MV-4-11 (cell line): Measurements from ENCODE around the gene LEMD1.

Experiments
- DNase-seq: peaks from one replicate; lab custom pipeline; 2025; lab: John Stamatoyannopoulos, UW

Gene LEMD1

GRCh38 chr1:205354259-205355074 is 67.4 kb downstream of the LEMD1 start:
- DNase-seq, result peak; percentile 47

DNA sequence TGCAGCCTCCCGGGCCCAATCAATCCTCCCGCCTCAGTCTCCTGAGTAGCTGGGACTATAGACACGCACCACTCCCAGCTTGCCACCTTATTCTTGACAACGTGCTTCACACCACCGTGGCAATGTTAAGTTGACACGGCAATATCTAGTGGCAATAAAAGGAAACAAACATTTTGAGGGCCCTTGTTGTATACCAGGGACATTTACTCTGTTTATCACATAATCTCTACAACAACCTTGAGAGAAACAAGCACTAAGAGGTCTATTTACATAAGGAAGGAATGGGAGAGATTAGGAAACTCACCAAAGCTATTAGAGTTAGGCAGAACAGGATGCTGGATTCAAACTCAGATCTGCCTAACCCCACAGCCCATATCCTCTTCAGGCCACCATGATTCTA is 68.2 kb downstream of the LEMD1 start:
- DNase-seq, result no peak

DNA sequence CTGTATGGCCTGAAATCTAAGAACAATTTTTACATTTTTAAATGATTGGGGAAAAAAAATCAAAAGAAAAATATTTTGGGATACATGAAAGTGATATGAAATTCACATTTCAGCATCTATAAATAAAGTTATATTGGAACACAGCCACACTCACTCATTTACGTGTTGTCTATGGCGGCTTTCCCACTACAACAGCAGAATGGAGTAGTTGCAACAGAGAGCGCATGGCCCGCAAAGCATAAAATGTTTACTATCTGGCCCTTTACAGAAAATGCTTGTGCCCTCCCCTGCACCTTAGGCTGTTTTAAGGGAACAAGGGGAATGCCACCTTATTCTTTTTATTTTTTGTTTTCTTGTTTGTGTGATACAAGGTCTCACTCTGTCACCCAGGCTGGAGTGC is 68.7 kb downstream of the LEMD1 start:
- no peak for DNase-seq

DNA sequence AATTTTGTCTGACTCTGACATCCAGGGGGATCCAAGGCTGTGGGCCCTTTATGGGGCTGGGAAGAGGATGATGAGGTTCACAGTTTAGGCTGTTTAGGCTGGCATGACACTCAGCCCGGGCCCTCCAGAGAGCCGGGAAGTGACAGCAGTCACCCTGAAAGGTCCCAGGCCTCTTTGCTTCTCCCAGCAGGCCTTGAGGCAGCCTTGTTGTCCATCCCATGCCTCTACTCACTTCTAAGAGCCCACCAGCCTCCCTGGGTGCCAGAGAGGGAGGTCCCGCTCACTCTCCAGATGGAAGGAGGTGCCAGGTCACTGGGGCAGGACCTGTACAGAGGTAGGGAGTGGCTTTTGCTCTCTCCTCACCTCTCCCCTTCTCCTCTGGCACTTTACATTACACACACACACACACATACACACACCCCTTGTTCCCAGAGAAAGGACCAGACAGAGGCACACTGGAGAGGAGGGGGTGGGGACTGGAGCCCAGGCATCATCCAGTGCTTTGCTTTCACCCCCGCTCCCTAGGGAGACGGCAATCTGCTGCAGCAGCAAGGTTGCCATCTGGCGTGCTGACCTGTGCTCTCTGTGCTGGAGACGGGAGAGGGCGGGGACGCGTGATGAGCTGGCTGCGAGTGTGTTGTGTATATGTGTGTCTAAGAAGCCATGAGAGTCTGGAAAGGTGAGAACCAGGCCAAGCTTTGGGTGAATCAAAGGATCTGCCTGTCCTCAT is 69.7 kb downstream of the LEMD1 start:
- DNase-seq, result no peak

DNA sequence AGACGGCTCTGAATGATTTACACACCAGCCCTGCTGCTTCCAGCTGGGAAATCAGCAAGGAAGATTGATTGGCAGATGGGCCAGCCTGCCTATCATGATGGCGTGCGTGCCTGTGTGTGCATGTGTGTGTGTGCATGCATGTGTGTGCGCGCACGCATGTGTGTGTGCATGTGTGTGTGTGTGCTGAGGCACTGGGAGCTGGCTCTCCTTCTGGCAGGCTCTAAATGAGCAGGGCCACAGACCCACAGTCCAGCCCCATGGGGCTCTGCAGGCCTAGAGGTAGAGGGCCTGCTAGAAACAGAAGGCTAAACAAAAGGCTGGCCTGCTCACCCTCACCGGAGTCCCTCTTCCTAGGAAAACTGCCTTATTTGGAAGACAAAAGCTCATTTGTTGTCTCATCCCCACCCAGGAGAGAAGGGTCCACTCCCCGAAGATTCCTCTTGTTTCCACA is 71.1 kb downstream of the LEMD1 start:
- DNase-seq, result no peak

GRCh38 chr1:205350124-205350523 is 71.7 kb downstream of the LEMD1 start:
- DNase-seq, result no peak

DNA sequence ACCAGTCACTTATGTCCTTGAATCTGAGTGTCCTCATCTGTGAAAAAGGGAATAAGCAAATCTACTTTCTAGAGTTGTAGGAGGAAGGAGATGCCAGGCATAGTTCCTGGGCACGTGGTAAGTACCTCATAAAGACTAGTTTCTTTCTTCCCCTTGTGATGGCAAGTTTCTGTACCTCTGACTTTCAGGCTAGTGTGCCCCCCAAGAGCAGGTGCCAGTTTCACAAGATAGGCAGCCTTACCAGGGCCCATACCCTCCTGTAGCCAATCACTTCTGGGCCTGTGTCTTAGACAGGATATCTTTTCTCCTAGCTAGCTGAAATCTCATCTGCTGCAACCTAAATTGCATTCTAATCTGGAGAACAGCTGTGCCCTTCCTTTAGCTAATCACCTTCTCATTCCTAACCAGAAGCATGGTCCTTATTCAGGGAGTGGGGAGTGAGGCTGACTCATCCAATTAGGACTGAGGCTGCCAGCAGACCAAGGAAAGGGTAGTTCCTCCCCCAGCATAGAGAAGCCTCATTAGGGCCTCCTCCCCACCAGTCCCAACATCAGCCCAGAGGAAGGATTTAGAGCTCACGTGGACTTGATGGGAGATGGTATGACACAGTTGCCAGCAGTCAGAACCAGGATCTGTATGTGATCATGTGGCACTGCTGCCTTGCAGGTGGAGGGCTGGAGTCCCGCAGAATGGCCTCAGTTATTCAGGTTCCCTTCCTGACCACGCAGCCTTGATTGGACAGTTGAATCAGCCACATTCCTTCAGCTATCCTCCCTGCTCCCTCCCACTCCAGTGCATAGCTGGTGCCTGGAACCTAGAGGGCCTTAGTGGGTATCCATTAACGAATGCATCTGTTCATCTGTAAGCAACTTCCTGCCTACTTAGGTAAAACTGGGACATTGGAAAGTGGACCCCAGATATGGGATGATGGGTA is 73.0 kb downstream of the LEMD1 start:
- DNase-seq, result no peak

DNA sequence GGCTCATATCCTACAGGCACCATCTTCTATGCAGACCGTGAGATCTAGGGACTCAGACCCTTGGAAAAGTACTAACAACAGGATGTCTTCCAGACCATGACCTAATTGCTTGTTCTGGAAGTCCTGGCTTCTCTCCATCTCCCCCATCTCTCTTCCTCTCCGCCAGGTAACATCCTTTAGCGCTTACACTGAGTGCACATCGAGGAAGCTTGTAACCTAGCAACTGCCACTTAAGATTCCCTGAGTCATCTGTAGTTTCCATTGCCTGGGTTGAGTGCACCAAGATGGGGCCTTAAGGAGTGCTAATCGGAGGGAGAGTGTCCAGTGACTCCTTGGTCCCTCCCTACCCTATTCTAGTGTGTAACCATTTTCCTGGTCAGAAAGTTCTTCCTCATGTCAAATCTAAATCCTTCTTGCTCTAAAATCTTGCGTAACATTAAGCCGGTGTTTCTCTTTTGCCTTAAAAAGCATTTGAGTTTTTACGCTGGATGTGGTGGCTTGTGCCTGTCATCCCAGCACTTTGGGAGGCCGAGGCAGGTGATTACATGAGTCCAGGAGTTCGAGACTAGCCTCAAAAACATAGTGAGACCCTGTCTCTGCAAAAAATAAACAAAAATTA is 74.8 kb downstream of the LEMD1 start:
- DNase-seq, result no peak

DNA sequence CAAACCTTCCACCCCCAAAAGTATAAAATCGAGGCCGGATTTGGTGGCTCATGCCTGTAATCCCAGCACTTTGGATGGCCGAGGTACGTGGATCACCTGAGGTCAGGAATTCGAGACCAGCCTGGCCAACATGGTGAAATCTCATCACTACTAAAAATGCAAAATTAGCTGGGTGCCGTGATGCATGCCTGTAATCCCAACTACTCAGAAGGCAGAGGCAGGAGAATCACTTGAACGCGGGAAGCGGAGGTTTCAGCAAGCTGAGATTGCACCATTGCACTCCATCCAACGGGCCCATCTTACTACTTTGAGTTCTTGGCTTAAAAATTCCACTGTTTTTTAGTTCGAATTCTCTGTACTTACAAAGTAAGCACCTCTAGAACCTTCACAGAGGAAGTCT is 76.1 kb downstream of the LEMD1 start:
- no peak for DNase-seq

- no peak for DNase-seq
These were observed 77.6 kb downstream of the LEMD1 start for GRCh38 chr1:205344066-205344928.

- DNase-seq, result no peak
These were observed 78.3 kb downstream of the LEMD1 start for GRCh38 chr1:205343431-205344065.

- no peak for DNase-seq
These were observed 78.9 kb downstream of the LEMD1 start for GRCh38 chr1:205342986-205343385.

GRCh38 chr1:205340676-205341075 is 81.2 kb downstream of the LEMD1 start:
- no peak for DNase-seq

DNA sequence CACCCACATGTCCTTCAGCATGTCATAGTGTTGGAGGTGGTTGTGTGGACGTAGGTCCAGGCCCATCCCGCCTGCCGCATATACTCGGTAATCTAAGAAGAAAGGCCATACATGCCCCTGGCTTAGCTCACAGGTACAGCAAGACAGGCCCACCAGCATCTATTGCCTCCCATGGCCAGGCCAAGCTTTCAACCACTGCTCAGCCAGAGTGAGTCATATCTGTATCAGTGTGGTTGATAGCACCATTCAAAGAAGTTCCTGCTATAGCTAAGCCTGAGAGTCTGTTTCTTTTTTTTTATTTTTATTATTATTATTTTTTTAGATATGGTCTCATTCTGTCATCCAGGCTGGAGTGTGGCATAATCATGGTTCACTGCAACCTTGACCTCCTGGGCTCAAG is 82.1 kb downstream of the LEMD1 start:
- DNase-seq, result no peak

DNA sequence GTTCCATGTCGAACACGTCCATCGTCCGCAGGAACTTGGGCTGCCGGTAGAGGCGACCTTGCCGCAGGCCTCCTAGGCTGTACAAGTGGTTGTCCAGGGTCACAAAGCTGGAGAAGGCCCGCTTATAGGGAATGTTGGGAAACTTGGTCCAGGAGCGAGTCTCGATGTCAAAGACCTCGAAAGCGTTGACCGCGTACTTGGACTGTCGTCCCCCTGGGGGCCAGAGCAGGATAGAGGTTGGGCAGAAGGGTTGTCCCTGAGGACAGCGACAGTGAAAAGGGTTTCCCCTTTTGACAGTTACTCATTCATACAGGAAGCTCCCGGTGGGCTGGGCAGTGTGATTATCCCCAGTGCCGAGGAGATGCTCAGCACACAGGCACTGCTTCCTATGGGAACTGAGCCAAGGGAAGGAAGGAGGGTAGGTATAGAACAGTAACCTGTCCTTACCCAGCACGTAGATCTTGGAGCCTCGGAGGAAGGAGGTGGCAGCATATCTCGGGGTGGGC is 82.6 kb downstream of the LEMD1 start:
- no peak for DNase-seq

DNA sequence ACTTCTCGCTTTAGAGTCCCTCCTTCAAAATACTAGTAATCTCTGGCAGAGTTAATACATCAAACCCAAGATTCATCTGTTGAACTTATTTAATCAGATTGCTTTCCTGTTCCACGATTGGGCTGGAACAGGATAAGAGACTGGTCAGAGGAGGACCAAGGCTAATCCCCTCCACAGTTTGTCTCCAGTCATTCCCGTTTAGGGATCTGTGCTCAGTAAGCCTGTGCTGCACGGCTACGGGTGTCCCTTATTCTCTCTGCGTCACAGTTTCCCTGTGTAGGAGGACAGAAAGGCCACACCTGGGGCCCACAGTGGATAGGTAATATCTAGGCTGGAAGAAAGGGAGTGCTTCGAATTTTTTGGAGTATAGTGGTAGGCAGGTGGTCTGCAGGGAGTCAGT is 83.8 kb downstream of the LEMD1 start:
- DNase-seq, result no peak

- no peak for DNase-seq
These were observed 84.4 kb downstream of the LEMD1 start for GRCh38 chr1:205337481-205337880.

DNA sequence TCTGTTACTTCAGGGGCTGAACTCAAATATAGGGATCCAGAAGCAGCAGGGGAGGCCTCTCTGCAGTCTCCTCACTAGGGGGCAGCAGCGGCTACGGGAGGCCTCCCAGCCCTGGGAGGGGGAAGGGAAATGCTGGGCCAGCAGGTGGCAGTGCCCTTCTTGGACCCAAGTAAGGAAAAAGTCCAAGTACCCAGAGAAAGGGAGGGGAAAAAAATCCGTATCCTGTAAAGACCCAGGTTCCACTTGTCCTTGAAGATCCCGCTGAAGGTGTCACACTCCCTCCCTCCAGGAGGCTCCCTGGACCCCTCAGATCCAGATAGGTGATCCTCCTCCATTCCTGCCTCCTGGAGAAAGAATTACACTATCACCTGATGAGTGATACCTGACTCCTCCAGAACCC is 86.2 kb downstream of the LEMD1 start:
- DNase-seq, result peak; percentile 66

- DNase-seq, result no peak
These were observed 89.7 kb downstream of the LEMD1 start for GRCh38 chr1:205332015-205332791.
